ENCODE measurements around the gene TMEM156.

TMEM156 gene

GRCh38 chr4:39029752-39030694, 2.2 kb downstream of the TMEM156 start:
- Histone ChIP-seq H3K36me3 (ENCODE audit: control insufficient read depth in 2 of 2, insufficient read depth in 2 of 2, low read length in 2 of 2) (no peaks in the 10 kb centered on the region), H3K27ac (ENCODE audit: low read depth in 2 of 2, low read length in 2 of 2) (no peak overlapping the region), H3K27me3 (ENCODE audit: control insufficient read depth in 2 of 2, insufficient read depth in 2 of 2, low read length in 2 of 2) (no peaks in the 10 kb centered on the region), H3K4me1 (ENCODE audit: control insufficient read depth in 2 of 2, insufficient read depth in 2 of 2, low read length in 2 of 2) (no peaks in the 10 kb centered on the region), H3K4me3 (ENCODE audit: low read length in 2 of 2) (peak overlapping the region in 1 of 2 donors; percentile 64), H3K9ac (ENCODE audit: low read depth in 1 of 2, low read length in 2 of 2) (peak overlapping the region; percentile 24 to 44), H3K9me3 (ENCODE audit: control insufficient read depth in 2 of 2, low read length in 2 of 2) (no peaks in the 10 kb centered on the region)

- Histone ChIP-seq H3K4me3 (ENCODE audit: low read length in 2 of 2) (no peak overlapping the region), H3K4me1 (ENCODE audit: control insufficient read depth in 2 of 2, insufficient read depth in 2 of 2, low read length in 2 of 2) (no peaks in the 10 kb centered on the region), H3K27ac (ENCODE audit: low read depth in 2 of 2, low read length in 2 of 2) (no peak overlapping the region), H3K36me3 (ENCODE audit: control insufficient read depth in 2 of 2, insufficient read depth in 2 of 2, low read length in 2 of 2) (no peaks in the 10 kb centered on the region), H3K9ac (ENCODE audit: low read depth in 1 of 2, low read length in 2 of 2) (no peak overlapping the region), H3K9me3 (ENCODE audit: control insufficient read depth in 2 of 2, low read length in 2 of 2) (no peaks in the 10 kb centered on the region), H3K27me3 (ENCODE audit: control insufficient read depth in 2 of 2, insufficient read depth in 2 of 2, low read length in 2 of 2) (no peaks in the 10 kb centered on the region)
Measured at GRCh38 chr4:39026096-39026495, 6.1 kb downstream of the TMEM156 start.

GRCh38 chr4:39025552-39026085, 6.6 kb downstream of the TMEM156 start:
- Histone ChIP-seq H3K36me3 (ENCODE audit: control insufficient read depth in 2 of 2, insufficient read depth in 2 of 2, low read length in 2 of 2) (no peaks in the 10 kb centered on the region), H3K27ac (ENCODE audit: low read depth in 2 of 2, low read length in 2 of 2) (no peak overlapping the region), H3K4me1 (ENCODE audit: control insufficient read depth in 2 of 2, insufficient read depth in 2 of 2, low read length in 2 of 2) (no peaks in the 10 kb centered on the region), H3K4me3 (ENCODE audit: low read length in 2 of 2) (no peak overlapping the region), H3K9ac (ENCODE audit: low read depth in 1 of 2, low read length in 2 of 2) (no peak overlapping the region), H3K27me3 (ENCODE audit: control insufficient read depth in 2 of 2, insufficient read depth in 2 of 2, low read length in 2 of 2) (no peaks in the 10 kb centered on the region), H3K9me3 (ENCODE audit: control insufficient read depth in 2 of 2, low read length in 2 of 2) (no peaks in the 10 kb centered on the region)

- Histone ChIP-seq H3K4me3 (ENCODE audit: low read length in 2 of 2) (no peak overlapping the region), H3K9me3 (ENCODE audit: control insufficient read depth in 2 of 2, low read length in 2 of 2) (no peaks in the 10 kb centered on the region), H3K4me1 (ENCODE audit: control insufficient read depth in 2 of 2, insufficient read depth in 2 of 2, low read length in 2 of 2) (no peaks in the 10 kb centered on the region), H3K36me3 (ENCODE audit: control insufficient read depth in 2 of 2, insufficient read depth in 2 of 2, low read length in 2 of 2) (no peaks in the 10 kb centered on the region), H3K27ac (ENCODE audit: low read depth in 2 of 2, low read length in 2 of 2) (no peak overlapping the region), H3K9ac (ENCODE audit: low read depth in 1 of 2, low read length in 2 of 2) (no peak overlapping the region), H3K27me3 (ENCODE audit: control insufficient read depth in 2 of 2, insufficient read depth in 2 of 2, low read length in 2 of 2) (no peaks in the 10 kb centered on the region)
Measured at GRCh38 chr4:39024311-39024865, 7.8 kb downstream of the TMEM156 start.

GRCh38 chr4:39023059-39023458, 9.2 kb downstream of the TMEM156 start:
- Histone ChIP-seq H3K27ac (ENCODE audit: low read depth in 2 of 2, low read length in 2 of 2) (no peak overlapping the region), H3K36me3 (ENCODE audit: control insufficient read depth in 2 of 2, insufficient read depth in 2 of 2, low read length in 2 of 2) (no peaks in the 10 kb centered on the region), H3K9ac (ENCODE audit: low read depth in 1 of 2, low read length in 2 of 2) (no peak overlapping the region), H3K4me1 (ENCODE audit: control insufficient read depth in 2 of 2, insufficient read depth in 2 of 2, low read length in 2 of 2) (no peaks in the 10 kb centered on the region), H3K27me3 (ENCODE audit: control insufficient read depth in 2 of 2, insufficient read depth in 2 of 2, low read length in 2 of 2) (no peaks in the 10 kb centered on the region), H3K4me3 (ENCODE audit: low read length in 2 of 2) (no peak overlapping the region), H3K9me3 (ENCODE audit: control insufficient read depth in 2 of 2, low read length in 2 of 2) (no peaks in the 10 kb centered on the region)

GRCh38 chr4:39022241-39022640, 10.0 kb downstream of the TMEM156 start:
- H3K27ac ChIP-seq (ENCODE audit: low read depth in 2 of 2, low read length in 2 of 2): no peak overlapping the region
- no peaks in the 10 kb centered on the region for H3K36me3 ChIP-seq (ENCODE audit: control insufficient read depth in 2 of 2, insufficient read depth in 2 of 2, low read length in 2 of 2)
- H3K27me3 ChIP-seq (ENCODE audit: control insufficient read depth in 2 of 2, insufficient read depth in 2 of 2, low read length in 2 of 2): no peaks in the 10 kb centered on the region
- no peak overlapping the region for H3K9ac ChIP-seq (ENCODE audit: low read depth in 1 of 2, low read length in 2 of 2)
- no peak overlapping the region for H3K4me3 ChIP-seq (ENCODE audit: low read length in 2 of 2)
- no peaks in the 10 kb centered on the region for H3K9me3 ChIP-seq (ENCODE audit: control insufficient read depth in 2 of 2, low read length in 2 of 2)
- no peaks in the 10 kb centered on the region for H3K4me1 ChIP-seq (ENCODE audit: control insufficient read depth in 2 of 2, insufficient read depth in 2 of 2, low read length in 2 of 2)

GRCh38 chr4:39021631-39022030, 10.6 kb downstream of the TMEM156 start:
- no peak overlapping the region for H3K4me3 ChIP-seq (ENCODE audit: low read length in 2 of 2)
- no peaks in the 10 kb centered on the region for H3K4me1 ChIP-seq (ENCODE audit: control insufficient read depth in 2 of 2, insufficient read depth in 2 of 2, low read length in 2 of 2)

GRCh38 chr4:39020130-39020529, 12.1 kb downstream of the TMEM156 start:
- Histone ChIP-seq H3K27ac (ENCODE audit: low read depth in 2 of 2, low read length in 2 of 2) (no peak overlapping the region), H3K4me1 (ENCODE audit: control insufficient read depth in 2 of 2, insufficient read depth in 2 of 2, low read length in 2 of 2) (no peaks in the 10 kb centered on the region), H3K36me3 (ENCODE audit: control insufficient read depth in 2 of 2, insufficient read depth in 2 of 2, low read length in 2 of 2) (no peaks in the 10 kb centered on the region), H3K4me3 (ENCODE audit: low read length in 2 of 2) (no peak overlapping the region), H3K9ac (ENCODE audit: low read depth in 1 of 2, low read length in 2 of 2) (no peak overlapping the region), H3K27me3 (ENCODE audit: control insufficient read depth in 2 of 2, insufficient read depth in 2 of 2, low read length in 2 of 2) (no peaks in the 10 kb centered on the region), H3K9me3 (ENCODE audit: control insufficient read depth in 2 of 2, low read length in 2 of 2) (peaks cover 0 to 2% of the 10 kb centered on the region in 2 donors)

More at GRCh38 chr4:39021631-39022030, 10.6 kb downstream of the TMEM156 start:
- Histone ChIP-seq H3K27me3 (ENCODE audit: control insufficient read depth in 2 of 2, insufficient read depth in 2 of 2, low read length in 2 of 2) (no peaks in the 10 kb centered on the region), H3K9ac (ENCODE audit: low read depth in 1 of 2, low read length in 2 of 2) (no peak overlapping the region), H3K27ac (ENCODE audit: low read depth in 2 of 2, low read length in 2 of 2) (no peak overlapping the region), H3K36me3 (ENCODE audit: control insufficient read depth in 2 of 2, insufficient read depth in 2 of 2, low read length in 2 of 2) (no peaks in the 10 kb centered on the region), H3K9me3 (ENCODE audit: control insufficient read depth in 2 of 2, low read length in 2 of 2) (no peaks in the 10 kb centered on the region)

- H3K9ac ChIP-seq (ENCODE audit: low read depth in 1 of 2, low read length in 2 of 2): no peak overlapping the region
- H3K9me3 ChIP-seq (ENCODE audit: control insufficient read depth in 2 of 2, low read length in 2 of 2): peaks cover 0 to 2% of the 10 kb centered on the region in 2 donors
- no peak overlapping the region for H3K4me3 ChIP-seq (ENCODE audit: low read length in 2 of 2)
- H3K4me1 ChIP-seq (ENCODE audit: control insufficient read depth in 2 of 2, insufficient read depth in 2 of 2, low read length in 2 of 2): no peaks in the 10 kb centered on the region
- H3K36me3 ChIP-seq (ENCODE audit: control insufficient read depth in 2 of 2, insufficient read depth in 2 of 2, low read length in 2 of 2): no peaks in the 10 kb centered on the region
- no peaks in the 10 kb centered on the region for H3K27me3 ChIP-seq (ENCODE audit: control insufficient read depth in 2 of 2, insufficient read depth in 2 of 2, low read length in 2 of 2)
- no peak overlapping the region for H3K27ac ChIP-seq (ENCODE audit: low read depth in 2 of 2, low read length in 2 of 2)
Measured at GRCh38 chr4:39014028-39014427, 18.2 kb downstream of the TMEM156 start.

GRCh38 chr4:39004758-39005157, 27.5 kb downstream of the TMEM156 start:
- Histone ChIP-seq H3K9ac (ENCODE audit: low read depth in 1 of 2, low read length in 2 of 2) (no peak overlapping the region), H3K4me1 (ENCODE audit: control insufficient read depth in 2 of 2, insufficient read depth in 2 of 2, low read length in 2 of 2) (no peaks in the 10 kb centered on the region), H3K4me3 (ENCODE audit: low read length in 2 of 2) (no peak overlapping the region), H3K27me3 (ENCODE audit: control insufficient read depth in 2 of 2, insufficient read depth in 2 of 2, low read length in 2 of 2) (no peaks in the 10 kb centered on the region), H3K36me3 (ENCODE audit: control insufficient read depth in 2 of 2, insufficient read depth in 2 of 2, low read length in 2 of 2) (no peaks in the 10 kb centered on the region), H3K9me3 (ENCODE audit: control insufficient read depth in 2 of 2, low read length in 2 of 2) (no peaks in the 10 kb centered on the region), H3K27ac (ENCODE audit: low read depth in 2 of 2, low read length in 2 of 2) (no peak overlapping the region)
